SK-N-MC (cell line): ENCODE measurements around the gene DIAPH1.
A peak's percentile ranks its signal among the peaks of the same experiment; 100 is the strongest.

Experiments used
- EZH2 ChIP-seq: fragments of 200-600 bp; sonication (generic); IDR thresholded peaks from one replicate; pipeline ENCODE4 v1.6.1; 2017; ENCODE audit warnings: antibody characterized with exemption
- POLR2AphosphoS5 ChIP-seq: IDR thresholded peaks from 2 replicates; pipeline ENCODE4 v1.6.1; 2012; ENCODE audit warnings: mild to moderate bottlenecking, low read depth, low read length, borderline replicate concordance

GRCh38 chr5:141496038-141496437 is 122.8 kb downstream of the DIAPH1 start:
- no peak for TF ChIP-seq EZH2
- TF ChIP-seq POLR2AphosphoS5 = peak; percentile 84
